K562 (cell line): Measurements from ENCODE around the gene IP6K1. TPM values are rescaled to one million over a fixed set of nuclear protein-coding genes. Genes with fewer than 3 reads are reported as not detected.
A peak's percentile ranks its signal among the peaks of the same experiment; 100 is the strongest.

Experiments
- ATF1 ChIP-seq, 2 experiments: fragments of 450-650 bp in 1 of 2; IDR thresholded peaks; 2 replicates each; pipeline ENCODE4 v1.6.1; 2016; ENCODE audit warnings: missing compliant biosample characterization in 1 of 2, missing genetic modification characterization in 1 of 2
- BRF1 ChIP-seq: IDR thresholded peaks from 3 replicates; pipeline ENCODE4 v1.6.1; 2011; ENCODE audit warnings: borderline replicate concordance, mild to moderate bottlenecking; ENCODE audit not compliant: insufficient read length; ENCODE audit errors: extremely low read depth
- CREB1 ChIP-seq, 2 experiments: sonication (generic) in 1 of 2; formaldehyde crosslinking in 1 of 2; IDR thresholded peaks; 2 replicates each; pipeline versions ENCODE4 v1.6.1 to v1.8.0; 2012 to 2022; ENCODE audit warnings: inconsistent platforms in 1 of 2, mild to moderate bottlenecking in 1 of 2, missing genetic modification reagents in 1 of 2, moderate library complexity in 1 of 2
- FOXA1 ChIP-seq: fragments of 450-650 bp; IDR thresholded peaks from 2 replicates; pipeline ENCODE4 v1.6.1; 2016; ENCODE audit warnings: mild to moderate bottlenecking, borderline replicate concordance
- FOXP1 ChIP-seq: sonication (generic); formaldehyde crosslinking; IDR thresholded peaks from 2 replicates; pipeline ENCODE4 v1.8.0; 2022; ENCODE audit warnings: mild to moderate bottlenecking, missing genetic modification reagents
- GTF2A2 ChIP-seq: IDR thresholded peaks from 2 replicates; pipeline ENCODE4 v1.6.1; 2016; ENCODE audit warnings: mild to moderate bottlenecking, missing genetic modification characterization, missing compliant biosample characterization
- MAFG ChIP-seq: fragments of 450-650 bp; conservative IDR thresholded peaks from 2 replicates; pipeline ENCODE4 v1.6.1; 2016; ENCODE audit warnings: missing genetic modification characterization, missing compliant biosample characterization
- MAX ChIP-seq: sonication (generic); formaldehyde crosslinking; IDR thresholded peaks from 2 replicates; pipeline ENCODE4 v1.9.0; 2022; ENCODE audit warnings: mild to moderate bottlenecking, missing genetic modification reagents
- MCM3 ChIP-seq: fragments of 450-650 bp; IDR thresholded peaks from 2 replicates; pipeline ENCODE4 v1.6.1; 2016
- NKRF ChIP-seq: fragments of 450-650 bp; IDR thresholded peaks from 2 replicates; pipeline ENCODE4 v1.6.1; 2016; ENCODE audit warnings: borderline replicate concordance
- NRF1 ChIP-seq, 2 experiments: fragments of 450-650 bp; IDR thresholded peaks in 1 of 2; conservative IDR thresholded peaks in 1 of 2; 2 replicates each; pipeline ENCODE4 v1.6.1; 2014; ENCODE audit warnings: mild to moderate bottlenecking in 2 of 2
- PHF20 ChIP-seq: fragments of 450-650 bp; IDR thresholded peaks from 2 replicates; pipeline ENCODE4 v1.6.1; 2018; ENCODE audit not compliant: partially characterized antibody
- PREB ChIP-seq: sonication (generic); formaldehyde crosslinking; IDR thresholded peaks from 2 replicates; pipeline ENCODE4 v1.8.1; 2023; ENCODE audit warnings: mild to moderate bottlenecking, missing genetic modification reagents
- RAD21 ChIP-seq, 2 experiments: fragments of 250-450 bp in 1 of 2; fragments of 450-650 bp in 1 of 2; sonication (Bioruptor Pico) in 1 of 2; formaldehyde crosslinking in 1 of 2; IDR thresholded peaks in 1 of 2; conservative IDR thresholded peaks in 1 of 2; 2 replicates each; pipeline versions ENCODE4 v1.4.0 to v1.8.0; 2020 to 2022; ENCODE audit warnings: mild to moderate bottlenecking in 2 of 2, moderate library complexity in 1 of 2
- SAP30 ChIP-seq: fragments of 200-600 bp; sonication (generic); IDR thresholded peaks from 2 replicates; pipeline ENCODE4 v1.6.1; 2012; ENCODE audit warnings: borderline replicate concordance, low read depth, mild to moderate bottlenecking, moderate library complexity, low read length, control low read depth, inconsistent platforms; ENCODE audit not compliant: insufficient read depth, poor library complexity, severe bottlenecking
- SFPQ ChIP-seq: fragments of 200-400 bp; formaldehyde crosslinking; IDR thresholded peaks from 2 replicates; pipeline ENCODE4 v1.6.1; 2017; ENCODE audit warnings: mild to moderate bottlenecking, low read depth, low read length, moderate library complexity
- SMAD4 ChIP-seq: fragments of 250-450 bp; sonication (Bioruptor Pico); conservative IDR thresholded peaks from 2 replicates; pipeline ENCODE4 v1.8.0; 2021; ENCODE audit warnings: inconsistent platforms, mild to moderate bottlenecking, moderate library complexity
- SMARCA5 ChIP-seq: fragments of 450-650 bp; IDR thresholded peaks from 2 replicates; pipeline ENCODE4 v1.6.1; 2016
- TEAD1 ChIP-seq, 2 experiments: fragments of 450-650 bp in 1 of 2; sonication (generic) in 1 of 2; formaldehyde crosslinking; IDR thresholded peaks; 2 replicates each; pipeline versions ENCODE4 v1.4.0 to v1.8.0; 2020 to 2022; ENCODE audit warnings: mild to moderate bottlenecking in 2 of 2, missing genetic modification reagents in 1 of 2
- XRCC4 ChIP-seq: IDR thresholded peaks from one replicate; pipeline ENCODE4 v1.6.1; 2011; ENCODE audit not compliant: insufficient read depth, insufficient read length; ENCODE audit errors: extremely low read depth
- polyA plus RNA-seq, 8 experiments: library from polyadenylated mRNA; depleted of rRNA in 4 of 8; stranded (reverse) in 5 of 8; unstranded in 3 of 8; fragments of >200 nt; fragmentation: Nextera tagmentation in 2 of 8; fragmentation: Illumina TruSeq in 1 of 8; extraction: Ambion mirVana in 2 of 8; extraction: Trizol in 1 of 8; gene quantifications; 2 replicates each; pipeline versions ENCODE4 v1.2.1 to v1.2.3, GENCODE V29; 2011 to 2014; ENCODE audit warnings: inconsistent platforms in 1 of 8, missing spikeins in 1 of 8
- total RNA-seq, 7 experiments: library from RNA; depleted of rRNA in 6 of 7; stranded (reverse); fragments of >200 nt in 6 of 7; fragmentation: Illumina TruSeq in 2 of 7; extraction: Trizol in 2 of 7; gene quantifications; 2 replicates each; pipeline versions ENCODE4 v1.2.1 to v1.2.3, GENCODE V29; 2011 to 2021; ENCODE audit warnings: low replicate concordance in 1 of 7
- TF ChIP-seq, protein P1 (sequence below): fragments of 250-450 bp; sonication (Bioruptor Pico); IDR thresholded peaks from 2 replicates; pipeline ENCODE4 v1.8.0; 2021; ENCODE audit warnings: moderate library complexity, mild to moderate bottlenecking, inconsistent platforms

IP6K1 gene
- total and polyA plus RNA-seq, 9 of the 15 experiments (the other 6 are each of a cell fraction or from before 2014, with no cell fraction given) = 0.46 to 29.2 (median 13.1) TPM

DNA sequence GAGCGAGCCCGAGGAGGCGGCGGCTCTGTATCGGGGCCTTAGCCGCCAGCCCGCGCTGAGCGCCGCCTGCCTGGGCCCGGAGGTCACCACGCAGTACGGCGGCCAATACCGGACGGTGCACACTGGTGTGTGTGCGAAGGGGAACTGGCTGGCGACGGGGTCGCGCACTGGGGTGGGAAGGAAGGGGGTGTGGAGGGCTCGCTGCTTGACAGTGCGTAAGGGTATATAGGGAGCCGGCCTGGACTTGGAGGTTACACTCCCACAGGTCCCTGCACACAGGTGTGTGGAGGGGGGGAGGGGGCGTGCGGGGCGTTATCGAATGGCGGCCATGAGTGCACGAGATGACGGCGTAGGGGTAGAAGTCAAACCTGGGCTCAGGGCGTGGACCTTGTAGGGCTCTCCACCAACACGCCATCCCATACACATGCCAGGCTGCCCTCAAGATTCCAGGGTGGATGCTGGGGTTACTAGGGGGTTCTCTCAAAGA is 111.8 kb downstream of the IP6K1 start (continued):
- no peak for TF ChIP-seq ATF1 (CRISPR knock-in tag; IDR thresholded peaks at IDR 0.05)
- TF ChIP-seq ATF1 (tag; IDR thresholded peaks at IDR 0.05) = no peak
- TF ChIP-seq SMAD4 = no peak
- peak; percentile 64 for TF ChIP-seq PHF20
- TF ChIP-seq SMARCA5 = no peak
- TF ChIP-seq MCM3 = no peak
- TF ChIP-seq MAX (CRISPR knock-in tag) = peak; percentile 68; the same call in 1 of the 2 replicates
- TF ChIP-seq PREB (CRISPR knock-in tag) = 0 out of 2 replicates have a peak, but pooled peaks have one; percentile 37
- TF ChIP-seq NRF1 (conservative IDR thresholded peaks at IDR 0.05 in 1 of 2, IDR thresholded peaks at IDR 0.05 in 1 of 2) = no peak; a peak in 2 of 4 replicates
- no peak for TF ChIP-seq GTF2A2 (tag)
- TF ChIP-seq TEAD1 (CRISPR knock-in tag; IDR thresholded peaks at IDR 0.05) = peak in 1 of 2 experiments; percentile 77; a peak in 2 of 4 replicates
- no peak for TF ChIP-seq CREB1 (IDR thresholded peaks at IDR 0.05)
- peak; percentile 53 for TF ChIP-seq CREB1 (CRISPR knock-in tag; IDR thresholded peaks at IDR 0.05)
- 0 out of 4 replicates have a peak, but pooled peaks of 1 of the 2 experiments have one; percentile 5 for TF ChIP-seq RAD21 (CRISPR knock-in tag; conservative IDR thresholded peaks at IDR 0.05 in 1 of 2, IDR thresholded peaks at IDR 0.05 in 1 of 2)
- peak; percentile 92 for TF ChIP-seq FOXP1 (CRISPR knock-in tag)
- TF ChIP-seq FOXA1 = no peak
- TF ChIP-seq SFPQ = no peak
- no peak for TF ChIP-seq XRCC4
- no peak for TF ChIP-seq BRF1
- no peak for TF ChIP-seq MAFG (tag)
- TF ChIP-seq SAP30 = peak; percentile 85
- peak; percentile 78 for TF ChIP-seq NKRF
- TF ChIP-seq, protein P1, sequence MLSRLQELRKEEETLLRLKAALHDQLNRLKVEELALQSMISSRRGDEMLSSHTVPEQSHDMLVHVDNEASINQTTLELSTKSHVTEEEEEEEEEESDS (CRISPR knock-in tag) = no peak
